ENCODE data around the gene MRPL48. TPM values are rescaled to one million over a fixed set of nuclear protein-coding genes. Genes with fewer than 3 reads are reported as not detected.
"Not testable (repeated sequence)": the region's sequence is repeated elsewhere in the genome, so short reads cannot be mapped to it uniquely, and the experiment has no call there.

Gene MRPL48
- total RNA-seq, 2 experiments from 2014 or later, result 41.3 to 44.9 TPM

GRCh38 chr11:73876424-73877310, 89.0 kb downstream of the MRPL48 start, which contains the start of the genes COA4 and PAAF1:
Gene COA4, minus strand, starts transcription at chr11:73876846. Its CDS starts 3,468 bp downstream, at chr11:73873378.
Gene PAAF1, plus strand, starts transcription at chr11:73876999. Its CDS starts 23 bp downstream, at chr11:73877022.
- Mint-ChIP-seq H3K27me3 (no peaks in the 10 kb centered on the region), H3K36me3 (ENCODE audit: low read depth) (peaks cover 45% of the 10 kb centered on the region), H3K9me3 (no peaks in the 10 kb centered on the region), H3K27ac (peak within 1 kb of the TSS; percentile 100), H3K4me1 (ENCODE audit: low read depth) (peaks cover 29% of the 10 kb centered on the region), H3K4me3 (peak within 1 kb of the TSS; percentile 98)
- intact Hi-C loops (cut with micrococcal nuclease), result loop anchor here (10.0 kb wide), 1 partner anchor 122 kb away; no protein-coding TSS in a partner anchor
- ChIA-PET POLR2A (interaction anchor here (0.7 to 1.6 kb wide), 8 partner anchors 8 to 116 kb away, joined by 3 to 8 read pairs (median 4); partner anchors contain the start of gene RAB6A), CTCF (no interaction called here)
- ATAC-seq, result peak; percentile 97
- peak; percentile 97 for DNase-seq
- TF ChIP-seq CTCF (IDR thresholded peaks at IDR 0.05), result no peak

DNA sequence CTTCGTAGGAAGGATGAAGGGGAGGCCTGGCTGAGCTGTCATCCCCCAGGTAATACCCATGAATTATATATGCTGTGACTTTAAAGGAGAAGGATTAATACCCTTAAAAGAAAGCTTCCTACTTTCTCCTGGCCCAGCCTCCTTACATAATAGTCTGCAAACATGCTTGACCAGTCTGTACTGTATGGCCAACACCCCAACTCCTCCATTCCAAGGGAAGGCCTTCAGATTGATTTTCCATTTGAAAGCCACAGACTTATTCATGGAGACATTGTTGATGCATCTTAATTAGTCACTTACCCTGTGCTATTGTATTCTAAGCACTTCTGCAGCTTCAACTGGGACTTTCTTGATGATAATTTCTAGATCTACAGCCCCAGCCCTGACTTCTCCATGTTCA, 91.1 kb downstream of the MRPL48 start:
- H3K27me3 Mint-ChIP-seq, result no peaks in the 10 kb centered on the region
- intact Hi-C loops (cut with micrococcal nuclease), result loop anchor here (10.0 kb wide), 1 partner anchor 124 kb away; no protein-coding TSS in a partner anchor
- no peaks in the 10 kb centered on the region for H3K9me3 Mint-ChIP-seq
- H3K4me1 Mint-ChIP-seq (ENCODE audit: low read depth), result peaks cover 29% of the 10 kb centered on the region
- CTCF ChIA-PET, result interaction anchor here (1.1 kb wide), 1 partner anchor 85 kb away, joined by 4 read pairs; no protein-coding TSS in a partner anchor
- TF ChIP-seq CTCF (IDR thresholded peaks at IDR 0.05), result no peak
- no peak overlapping the region for H3K4me3 Mint-ChIP-seq
- no peak for ATAC-seq
- peaks cover 35% of the 10 kb centered on the region for H3K36me3 Mint-ChIP-seq (ENCODE audit: low read depth)
- H3K27ac Mint-ChIP-seq, result no peak overlapping the region
- POLR2A ChIA-PET, result interaction anchor here (0.6 to 1.2 kb wide), 4 partner anchors 9 to 118 kb away, joined by 3 to 4 read pairs (median 4); partner anchors contain the start of genes MRPL48 and RAB6A
- no peak for DNase-seq

DNA sequence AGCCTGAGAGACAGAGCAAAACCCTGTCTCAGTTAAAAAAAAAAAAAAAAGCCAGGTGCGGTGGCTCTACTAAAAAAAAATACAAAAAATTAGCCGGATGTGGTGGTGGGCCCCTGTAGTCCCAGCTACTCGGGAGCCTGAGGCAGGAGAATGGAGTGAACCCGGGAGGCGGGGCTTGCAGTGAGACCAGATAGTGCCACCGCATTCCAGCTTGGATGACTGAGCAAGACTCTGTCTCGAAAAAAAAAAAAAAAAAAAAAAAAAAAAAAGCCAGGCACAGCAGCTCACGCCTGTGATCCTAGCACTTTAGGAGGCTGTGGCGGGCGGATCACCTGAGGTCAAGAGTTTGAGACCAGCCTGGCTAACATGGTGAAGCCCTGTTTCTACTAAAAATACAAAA, 92.8 kb downstream of the MRPL48 start:
- CTCF ChIA-PET, result interaction anchor here (1.6 kb wide), 1 partner anchor 11 kb away, joined by 4 read pairs; no protein-coding TSS in a partner anchor

GRCh38 chr11:73883856-73884255, 96.2 kb downstream of the MRPL48 start:
- intact Hi-C loops (cut with micrococcal nuclease), result no loop called here
- Mint-ChIP-seq H3K9me3 (no peaks in the 10 kb centered on the region), H3K36me3 (ENCODE audit: low read depth) (peaks cover 22% of the 10 kb centered on the region), H3K27ac (no peak overlapping the region), H3K4me1 (ENCODE audit: low read depth) (peaks cover 7% of the 10 kb centered on the region), H3K27me3 (no peaks in the 10 kb centered on the region), H3K4me3 (no peak overlapping the region)
- ChIA-PET POLR2A (no interaction called here), CTCF (no interaction called here)
- DNase-seq (no peak), ATAC-seq (no peak)
- TF ChIP-seq CTCF (IDR thresholded peaks at IDR 0.05), result no peak

More for the DNA sequence above, 92.8 kb downstream of the MRPL48 start:
- H3K27me3 Mint-ChIP-seq; H3K4me3 Mint-ChIP-seq; ATAC-seq; POLR2A ChIA-PET; intact Hi-C loops (cut with micrococcal nuclease); H3K9me3 Mint-ChIP-seq; DNase-seq; H3K27ac Mint-ChIP-seq: not testable (repeated sequence)
- H3K4me1 Mint-ChIP-seq (ENCODE audit: low read depth), result peaks cover 18% of the 10 kb centered on the region
- peaks cover 25% of the 10 kb centered on the region for H3K36me3 Mint-ChIP-seq (ENCODE audit: low read depth)

GRCh38 chr11:73888244-73888643, 100.6 kb downstream of the MRPL48 start:
- POLR2A ChIA-PET, result interaction anchor here (0.7 kb wide), 1 partner anchor 146 kb away, joined by 3 read pairs; no protein-coding TSS in a partner anchor

More at GRCh38 chr11:73888244-73888643, 100.6 kb downstream of the MRPL48 start:
- CTCF ChIA-PET, result interaction anchor here (1.3 kb wide), 1 partner anchor 18 kb away, joined by 3 read pairs; no protein-coding TSS in a partner anchor
- no peak for DNase-seq
- no peaks in the 10 kb centered on the region for H3K9me3 Mint-ChIP-seq
- H3K4me1 Mint-ChIP-seq (ENCODE audit: low read depth), result peaks cover 5% of the 10 kb centered on the region
- no peak for TF ChIP-seq CTCF (IDR thresholded peaks at IDR 0.05)
- intact Hi-C loops (cut with micrococcal nuclease), result no loop called here
- peaks cover 24% of the 10 kb centered on the region for H3K36me3 Mint-ChIP-seq (ENCODE audit: low read depth)
- ATAC-seq, result no peak
- H3K27ac Mint-ChIP-seq, result no peak overlapping the region
- H3K4me3 Mint-ChIP-seq, result no peak overlapping the region
- no peaks in the 10 kb centered on the region for H3K27me3 Mint-ChIP-seq
